ENCODE results near the gene NFKBIL1.

NFKBIL1 gene

GRCh38 chr6:31568537-31568961 lies 21.1 kb downstream of the NFKBIL1 start:
- Mint-ChIP-seq H3K36me3 (ENCODE audit: low read depth) (peaks cover 35% of the 10 kb centered on the region), H3K4me3 (peak overlapping the region; percentile 56), H3K27ac (peak overlapping the region; percentile 91), H3K9me3 (no peaks in the 10 kb centered on the region), H3K4me1 (ENCODE audit: low read depth) (peaks cover 83% of the 10 kb centered on the region), H3K27me3 (no peaks in the 10 kb centered on the region)
- DNase-seq, result peak; percentile 69

GRCh38 chr6:31569861-31570536 lies 22.6 kb downstream of the NFKBIL1 start:
- Mint-ChIP-seq H3K27ac (peak overlapping the region; percentile 91), H3K36me3 (ENCODE audit: low read depth) (peaks cover 41% of the 10 kb centered on the region), H3K9me3 (no peaks in the 10 kb centered on the region), H3K27me3 (no peaks in the 10 kb centered on the region), H3K4me3 (peak overlapping the region; percentile 56), H3K4me1 (ENCODE audit: low read depth) (peaks cover 88% of the 10 kb centered on the region)
- DNase-seq, result no peak

GRCh38 chr6:31572041-31572911 lies 24.9 kb downstream of the NFKBIL1 start, which contains the start of gene LTA:
LTA (plus strand) TSS chr6:31572289; CDS start chr6:31572743, 454 bp downstream.
- Mint-ChIP-seq H3K27ac (peak within 1 kb of the TSS; percentile 99), H3K36me3 (ENCODE audit: low read depth) (peaks cover 54% of the 10 kb centered on the region), H3K4me3 (peak within 1 kb of the TSS; percentile 97), H3K27me3 (no peaks in the 10 kb centered on the region), H3K4me1 (ENCODE audit: low read depth) (peaks cover 93% of the 10 kb centered on the region), H3K9me3 (no peaks in the 10 kb centered on the region)
- peak; percentile 89 for DNase-seq

- H3K36me3 Mint-ChIP-seq (ENCODE audit: low read depth), result peaks cover 65% of the 10 kb centered on the region
- H3K27ac Mint-ChIP-seq, result peak overlapping the region; percentile 99
- peak overlapping the region; percentile 97 for H3K4me3 Mint-ChIP-seq
- no peak for DNase-seq
- H3K9me3 Mint-ChIP-seq, result no peaks in the 10 kb centered on the region
- H3K27me3 Mint-ChIP-seq, result no peaks in the 10 kb centered on the region
- H3K4me1 Mint-ChIP-seq (ENCODE audit: low read depth), result peaks cover 88% of the 10 kb centered on the region
Observed at GRCh38 chr6:31573239-31574105, 26.1 kb downstream of the NFKBIL1 start.

- Mint-ChIP-seq H3K4me3 (peak overlapping the region; percentile 97), H3K36me3 (ENCODE audit: low read depth) (peaks cover 74% of the 10 kb centered on the region), H3K9me3 (no peaks in the 10 kb centered on the region), H3K4me1 (ENCODE audit: low read depth) (peaks cover 88% of the 10 kb centered on the region), H3K27ac (peak overlapping the region; percentile 99), H3K27me3 (no peaks in the 10 kb centered on the region)
- DNase-seq, result peak; percentile 75
Observed at GRCh38 chr6:31574106-31575061, 27.0 kb downstream of the NFKBIL1 start.

- peaks cover 87% of the 10 kb centered on the region for H3K4me1 Mint-ChIP-seq (ENCODE audit: low read depth)
- H3K36me3 Mint-ChIP-seq (ENCODE audit: low read depth), result peaks cover 80% of the 10 kb centered on the region
- H3K9me3 Mint-ChIP-seq, result no peaks in the 10 kb centered on the region
- peak within 1 kb of the TSS; percentile 97 for H3K4me3 Mint-ChIP-seq
- peak; percentile 89 for DNase-seq
- H3K27me3 Mint-ChIP-seq, result no peaks in the 10 kb centered on the region
- peak within 1 kb of the TSS; percentile 99 for H3K27ac Mint-ChIP-seq
Observed at GRCh38 chr6:31575335-31575901, 28.0 kb downstream of the NFKBIL1 start, which contains the start of gene TNF. TNF (plus strand) TSS chr6:31575565; CDS start chr6:31575742, 177 bp downstream.

- peaks cover 85% of the 10 kb centered on the region for H3K36me3 Mint-ChIP-seq (ENCODE audit: low read depth)
- H3K27ac Mint-ChIP-seq, result peak overlapping the region; percentile 99
- H3K4me1 Mint-ChIP-seq (ENCODE audit: low read depth), result peaks cover 84% of the 10 kb centered on the region
- DNase-seq, result no peak
- H3K9me3 Mint-ChIP-seq, result no peaks in the 10 kb centered on the region
- no peaks in the 10 kb centered on the region for H3K27me3 Mint-ChIP-seq
- H3K4me3 Mint-ChIP-seq, result peak overlapping the region; percentile 97
Observed at GRCh38 chr6:31575952-31576685, 28.7 kb downstream of the NFKBIL1 start.

GRCh38 chr6:31576897-31577578 lies 29.6 kb downstream of the NFKBIL1 start:
- Mint-ChIP-seq H3K9me3 (no peaks in the 10 kb centered on the region), H3K4me1 (ENCODE audit: low read depth) (peaks cover 79% of the 10 kb centered on the region), H3K27me3 (no peaks in the 10 kb centered on the region), H3K36me3 (ENCODE audit: low read depth) (peaks cover 92% of the 10 kb centered on the region), H3K27ac (peak overlapping the region; percentile 99), H3K4me3 (peak overlapping the region; percentile 97)
- DNase-seq, result peak; percentile 72

- DNase-seq, result no peak
- Mint-ChIP-seq H3K9me3 (no peaks in the 10 kb centered on the region), H3K36me3 (ENCODE audit: low read depth) (peaks cover 87% of the 10 kb centered on the region), H3K27me3 (no peaks in the 10 kb centered on the region), H3K4me1 (ENCODE audit: low read depth) (peaks cover 81% of the 10 kb centered on the region), H3K4me3 (peak overlapping the region; percentile 97), H3K27ac (peak overlapping the region; percentile 99)
Observed at GRCh38 chr6:31577579-31577966, 30.2 kb downstream of the NFKBIL1 start.

GRCh38 chr6:31578184-31579118 lies 31.0 kb downstream of the NFKBIL1 start:
- Mint-ChIP-seq H3K4me3 (peak overlapping the region; percentile 97), H3K27me3 (no peaks in the 10 kb centered on the region), H3K36me3 (ENCODE audit: low read depth) (peaks cover 80% of the 10 kb centered on the region), H3K4me1 (ENCODE audit: low read depth) (peaks cover 80% of the 10 kb centered on the region), H3K27ac (peak overlapping the region; percentile 91), H3K9me3 (no peaks in the 10 kb centered on the region)
- no peak for DNase-seq

- Mint-ChIP-seq H3K27ac (peak overlapping the region; percentile 91), H3K9me3 (no peaks in the 10 kb centered on the region), H3K4me1 (ENCODE audit: low read depth) (peaks cover 80% of the 10 kb centered on the region), H3K36me3 (ENCODE audit: low read depth) (peaks cover 75% of the 10 kb centered on the region), H3K27me3 (no peaks in the 10 kb centered on the region), H3K4me3 (peak overlapping the region; percentile 97)
- peak; percentile 57 for DNase-seq
Observed at GRCh38 chr6:31579119-31579505, 31.7 kb downstream of the NFKBIL1 start.

Data from activated T-cell treated with anti-CD3 and anti-CD28 coated beads, Interleukin-2, amount 50 U/mL, for 24 hours (primary cell).